ENCODE data around the gene RAB19. TPM values are rescaled to one million over a fixed set of nuclear protein-coding genes. Genes with fewer than 3 reads are reported as not detected.
A peak's percentile ranks its signal among the peaks of the same experiment; 100 is the strongest.

The RAB19 gene
- total and polyA plus RNA-seq, 9 of the 15 experiments (the other 6 are each of a cell fraction or from before 2014, with no cell fraction given): not detected

DNA sequence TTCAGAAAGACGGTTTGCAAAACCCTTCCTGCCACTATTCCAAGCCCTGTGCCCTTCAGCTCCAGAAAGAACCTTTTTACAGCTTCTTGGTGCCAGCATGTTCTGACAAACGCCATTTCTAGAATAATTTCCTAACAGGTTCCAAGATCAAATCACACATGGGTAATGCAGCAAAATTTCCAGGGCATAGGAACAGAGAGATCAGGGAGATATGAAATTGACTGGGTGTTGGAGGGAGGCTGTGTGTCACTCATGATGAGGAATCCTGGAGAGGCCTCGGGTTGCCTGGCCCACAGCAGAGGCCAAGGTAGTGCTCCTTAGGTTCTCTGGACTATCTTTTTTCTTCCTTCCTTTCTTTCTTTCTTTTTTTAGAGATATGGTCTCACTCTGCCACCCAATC, 29.5 kb downstream of the RAB19 start (continued):
- TF ChIP-seq, protein P1, sequence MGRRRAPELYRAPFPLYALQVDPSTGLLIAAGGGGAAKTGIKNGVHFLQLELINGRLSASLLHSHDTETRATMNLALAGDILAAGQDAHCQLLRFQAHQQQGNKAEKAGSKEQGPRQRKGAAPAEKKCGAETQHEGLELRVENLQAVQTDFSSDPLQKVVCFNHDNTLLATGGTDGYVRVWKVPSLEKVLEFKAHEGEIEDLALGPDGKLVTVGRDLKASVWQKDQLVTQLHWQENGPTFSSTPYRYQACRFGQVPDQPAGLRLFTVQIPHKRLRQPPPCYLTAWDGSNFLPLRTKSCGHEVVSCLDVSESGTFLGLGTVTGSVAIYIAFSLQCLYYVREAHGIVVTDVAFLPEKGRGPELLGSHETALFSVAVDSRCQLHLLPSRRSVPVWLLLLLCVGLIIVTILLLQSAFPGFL (CRISPR knock-in tag; IDR thresholded peaks at IDR 0.05): no peak

DNA sequence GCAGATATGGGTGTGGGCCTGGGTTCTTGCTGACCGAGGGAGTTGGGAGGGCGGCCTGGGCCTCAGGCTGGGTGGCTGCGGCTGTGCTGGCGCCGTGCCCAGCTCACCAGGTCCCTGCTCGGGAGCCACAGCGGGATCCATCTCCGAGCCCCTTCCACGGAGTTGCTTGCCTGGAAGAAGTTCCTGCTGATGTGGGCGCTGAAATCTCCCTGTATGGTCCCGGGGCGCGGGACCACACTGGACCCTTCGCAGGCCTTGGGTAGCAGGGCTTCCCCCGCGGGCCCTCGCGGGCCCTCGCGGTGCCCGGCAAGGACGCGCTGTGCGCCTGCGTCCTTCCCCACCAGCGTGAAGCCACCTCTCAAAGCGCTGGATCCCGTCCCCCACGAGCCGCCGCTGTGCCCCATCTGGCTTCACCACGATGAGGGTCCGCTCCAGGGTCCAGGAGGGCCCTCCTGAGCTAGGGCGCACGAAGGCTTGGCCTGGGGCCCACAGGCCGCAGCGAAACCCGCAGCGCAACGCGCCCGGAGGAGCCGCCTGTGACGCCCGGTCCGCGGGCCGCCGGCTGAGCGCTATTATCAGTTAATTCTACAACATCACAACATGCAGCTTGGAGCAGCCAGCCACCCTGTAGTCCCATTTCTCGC, 31.5 kb downstream of the RAB19 start:
- ChIA-PET POLR2A (interaction anchor here (1.1 kb wide), 2 partner anchors 9 to 11 kb away, joined by 3 to 4 read pairs; no protein-coding TSS in a partner anchor), CTCF (ENCODE audit: low intra/inter-chr PET ratio) (no interaction called here)
- TF ChIP-seq NFIC (IDR thresholded peaks at IDR 0.05) (peak; percentile 71), PCBP1 (IDR thresholded peaks at IDR 0.05; ENCODE audit: low read depth, low read length, poor library complexity, severe bottlenecking) (peak; percentile 39), CHD1 (IDR thresholded peaks at IDR 0.05; ENCODE audit: low read length) (no peak)
- TF ChIP-seq, protein P2, sequence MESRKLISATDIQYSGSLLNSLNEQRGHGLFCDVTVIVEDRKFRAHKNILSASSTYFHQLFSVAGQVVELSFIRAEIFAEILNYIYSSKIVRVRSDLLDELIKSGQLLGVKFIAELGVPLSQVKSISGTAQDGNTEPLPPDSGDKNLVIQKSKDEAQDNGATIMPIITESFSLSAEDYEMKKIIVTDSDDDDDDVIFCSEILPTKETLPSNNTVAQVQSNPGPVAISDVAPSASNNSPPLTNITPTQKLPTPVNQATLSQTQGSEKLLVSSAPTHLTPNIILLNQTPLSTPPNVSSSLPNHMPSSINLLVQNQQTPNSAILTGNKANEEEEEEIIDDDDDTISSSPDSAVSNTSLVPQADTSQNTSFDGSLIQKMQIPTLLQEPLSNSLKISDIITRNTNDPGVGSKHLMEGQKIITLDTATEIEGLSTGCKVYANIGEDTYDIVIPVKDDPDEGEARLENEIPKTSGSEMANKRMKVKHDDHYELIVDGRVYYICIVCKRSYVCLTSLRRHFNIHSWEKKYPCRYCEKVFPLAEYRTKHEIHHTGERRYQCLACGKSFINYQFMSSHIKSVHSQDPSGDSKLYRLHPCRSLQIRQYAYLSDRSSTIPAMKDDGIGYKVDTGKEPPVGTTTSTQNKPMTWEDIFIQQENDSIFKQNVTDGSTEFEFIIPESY (CRISPR knock-in tag; IDR thresholded peaks at IDR 0.05): peak; percentile 94
- no peak overlapping the region for H2AFZ ChIP-seq (ENCODE audit: low read depth, low read length)
- intact Hi-C loops (cut with micrococcal nuclease) (no loop called here), in situ Hi-C loops (cut with MboI) (no loop called here)
- no peaks in the 10 kb centered on the region for H4K20me1 ChIP-seq (replicated peaks; ENCODE audit: control insufficient read depth, insufficient read depth, low read length)
- FAIRE-seq (no peak), DNase-seq (ENCODE audit: extremely low read depth in 1 of 4, low spot score in 3 of 4) (peak in 2 of 4 experiments; percentile 7 to 28), ATAC-seq (peak; percentile 27)
- 50% methylated on average over 42 of the region's 51 CpGs for WGBS (ENCODE audit: insufficient coverage, low coverage, missing lambda C conversion rate)
- H3K27ac ChIP-seq (ENCODE audit: extremely low read depth, low read depth, low read length): no peak overlapping the region
- H3K9ac ChIP-seq (ENCODE audit: insufficient read depth in 1 of 2, low read depth in 2 of 2, low read length in 2 of 2): peak overlapping the region in 1 of 2 experiments; percentile 24; a peak in 1 of 4 replicates
- H3K4me1 ChIP-seq (replicated peaks in 1 of 2; ENCODE audit: control insufficient read depth in 2 of 2, insufficient read depth in 2 of 2, low read length in 2 of 2): peaks cover 0 to 10% of the 10 kb centered on the region in 2 experiments; a peak in 2 of 5 replicates
- no peak overlapping the region for H3K4me2 ChIP-seq (ENCODE audit: insufficient read depth, low read length)
- H3K36me3 ChIP-seq (ENCODE audit: control insufficient read depth, insufficient read depth, low read length): no peaks in the 10 kb centered on the region
- no peak overlapping the region for H3K4me3 ChIP-seq
- H3K79me2 ChIP-seq (ENCODE audit: control insufficient read depth, insufficient read depth, low read length): no peaks in the 10 kb centered on the region
- H3K27me3 ChIP-seq (ENCODE audit: control insufficient read depth in 2 of 2, insufficient read depth in 2 of 2, low read length in 2 of 2): peaks cover 10 to 20% of the 10 kb centered on the region in 2 experiments
- no peaks in the 10 kb centered on the region for H3K9me1 ChIP-seq (ENCODE audit: control insufficient read depth, insufficient read depth, low read length)
- peaks cover 2% of the 10 kb centered on the region for H3K9me3 ChIP-seq (replicated peaks; ENCODE audit: control insufficient read depth, insufficient read depth, low read depth, low read length)
- no TSS peak for BruUV-seq (replicated peaks)
